NCI-H2107 treated with DMSO at 0.1 percent for 48 hours (cell line): ENCODE measurements around the gene SHOX.

Source experiments
- DNase-seq: peaks from one replicate; lab custom pipeline; 2025; ENCODE audit not compliant: unreplicated experiment; lab: John Stamatoyannopoulos, UW

Gene SHOX

GRCh38 chrX:663841-664240 is 33.2 kb downstream of the SHOX start:
- DNase-seq = no peak

GRCh38 chrX:666762-667720 is 36.5 kb downstream of the SHOX start:
- DNase-seq = no peak

GRCh38 chrX:670645-671044 is 40.1 kb downstream of the SHOX start:
- no peak for DNase-seq

- no peak for DNase-seq
Observed at GRCh38 chrX:672931-673330, 42.3 kb downstream of the SHOX start.

GRCh38 chrX:675279-675954 is 44.8 kb downstream of the SHOX start:
- no peak for DNase-seq

- no peak for DNase-seq
Observed at GRCh38 chrX:675955-676295, 45.3 kb downstream of the SHOX start.

GRCh38 chrX:677376-677775 is 46.8 kb downstream of the SHOX start:
- DNase-seq = no peak

- DNase-seq = no peak
Observed at GRCh38 chrX:679291-679979, 48.8 kb downstream of the SHOX start.

- DNase-seq = no peak
Observed at GRCh38 chrX:680062-680461, 49.5 kb downstream of the SHOX start.

GRCh38 chrX:681989-682388 is 51.4 kb downstream of the SHOX start:
- DNase-seq = no peak

GRCh38 chrX:682892-683291 is 52.3 kb downstream of the SHOX start:
- no peak for DNase-seq

- DNase-seq = no peak
Observed at GRCh38 chrX:683576-683975, 53.0 kb downstream of the SHOX start.

GRCh38 chrX:685120-686032 is 54.8 kb downstream of the SHOX start:
- no peak for DNase-seq

- no peak for DNase-seq
Observed at GRCh38 chrX:689983-690382, 59.4 kb downstream of the SHOX start.

GRCh38 chrX:694800-695199 is 64.2 kb downstream of the SHOX start:
- DNase-seq = no peak

- DNase-seq = no peak
Observed at GRCh38 chrX:698206-698605, 67.6 kb downstream of the SHOX start.

GRCh38 chrX:700936-701335 is 70.3 kb downstream of the SHOX start:
- DNase-seq = no peak

- DNase-seq = no peak
Observed at GRCh38 chrX:701673-702072, 71.1 kb downstream of the SHOX start.

GRCh38 chrX:703466-703865 is 72.9 kb downstream of the SHOX start:
- no peak for DNase-seq

GRCh38 chrX:703866-704265 is 73.3 kb downstream of the SHOX start:
- DNase-seq = no peak
